Measurements from ENCODE around the gene TENM4.

DNA sequence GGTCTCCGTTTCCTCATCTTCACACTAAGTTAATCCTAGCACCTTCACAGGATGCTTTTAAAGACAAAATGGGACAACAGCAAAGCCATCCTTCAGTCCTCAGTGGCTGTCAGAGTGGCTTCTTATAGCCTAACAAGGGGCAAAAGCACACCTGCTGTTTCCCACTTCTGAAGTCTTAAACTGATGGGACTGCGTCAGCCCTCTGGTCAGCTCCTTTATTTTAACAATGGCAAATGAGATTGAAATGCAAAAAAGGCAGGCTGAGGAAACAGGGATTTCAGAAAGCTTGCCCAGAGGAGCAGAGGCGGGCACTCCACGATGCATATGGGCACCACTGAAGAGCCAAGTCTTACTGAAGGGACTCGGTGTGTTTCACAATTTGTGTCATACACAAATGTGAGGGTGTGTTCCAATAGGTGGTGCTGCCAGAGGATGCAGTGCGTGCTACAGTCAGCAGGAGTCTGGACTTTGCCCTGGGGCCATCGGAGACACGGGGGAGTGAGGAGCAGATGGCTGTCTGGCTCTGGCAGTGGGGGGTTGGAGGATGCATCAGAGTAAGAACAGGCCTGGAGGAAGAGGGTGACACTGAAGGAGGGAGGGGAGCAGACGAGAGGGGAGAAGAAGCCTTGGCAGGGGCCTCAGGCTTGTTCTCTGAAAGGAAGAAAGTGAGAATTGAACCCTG lies 47.3 kb downstream of the TENM4 start:
- TF ChIP-seq, protein P1, sequence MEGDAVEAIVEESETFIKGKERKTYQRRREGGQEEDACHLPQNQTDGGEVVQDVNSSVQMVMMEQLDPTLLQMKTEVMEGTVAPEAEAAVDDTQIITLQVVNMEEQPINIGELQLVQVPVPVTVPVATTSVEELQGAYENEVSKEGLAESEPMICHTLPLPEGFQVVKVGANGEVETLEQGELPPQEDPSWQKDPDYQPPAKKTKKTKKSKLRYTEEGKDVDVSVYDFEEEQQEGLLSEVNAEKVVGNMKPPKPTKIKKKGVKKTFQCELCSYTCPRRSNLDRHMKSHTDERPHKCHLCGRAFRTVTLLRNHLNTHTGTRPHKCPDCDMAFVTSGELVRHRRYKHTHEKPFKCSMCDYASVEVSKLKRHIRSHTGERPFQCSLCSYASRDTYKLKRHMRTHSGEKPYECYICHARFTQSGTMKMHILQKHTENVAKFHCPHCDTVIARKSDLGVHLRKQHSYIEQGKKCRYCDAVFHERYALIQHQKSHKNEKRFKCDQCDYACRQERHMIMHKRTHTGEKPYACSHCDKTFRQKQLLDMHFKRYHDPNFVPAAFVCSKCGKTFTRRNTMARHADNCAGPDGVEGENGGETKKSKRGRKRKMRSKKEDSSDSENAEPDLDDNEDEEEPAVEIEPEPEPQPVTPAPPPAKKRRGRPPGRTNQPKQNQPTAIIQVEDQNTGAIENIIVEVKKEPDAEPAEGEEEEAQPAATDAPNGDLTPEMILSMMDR (IDR thresholded peaks at IDR 0.05; ENCODE audit: low read depth, low read length, poor library complexity, severe bottlenecking), result no peak
- TF ChIP-seq EZH2phosphoT487 (IDR thresholded peaks at IDR 0.05; ENCODE audit: borderline replicate concordance, low read length), result no peak

Measured in DOHH2 (cell line).